Globus pallidus (tissue), 1 donor: ENCODE measurements around the gene SKA3.
"Not testable (repeated sequence)": the region's sequence is repeated elsewhere in the genome, so short reads cannot be mapped to it uniquely, and the experiment has no call there.

ENCODE experiments used
- DNase-seq: peaks from one replicate; pipeline ENCODE4 v3.0.0-alpha.2; 2015; ENCODE audit warnings: low spot score

The SKA3 gene

GRCh38 chr13:21165606-21166005 is 10.7 kb downstream of the SKA3 start:
- not testable (repeated sequence) for DNase-seq

DNA sequence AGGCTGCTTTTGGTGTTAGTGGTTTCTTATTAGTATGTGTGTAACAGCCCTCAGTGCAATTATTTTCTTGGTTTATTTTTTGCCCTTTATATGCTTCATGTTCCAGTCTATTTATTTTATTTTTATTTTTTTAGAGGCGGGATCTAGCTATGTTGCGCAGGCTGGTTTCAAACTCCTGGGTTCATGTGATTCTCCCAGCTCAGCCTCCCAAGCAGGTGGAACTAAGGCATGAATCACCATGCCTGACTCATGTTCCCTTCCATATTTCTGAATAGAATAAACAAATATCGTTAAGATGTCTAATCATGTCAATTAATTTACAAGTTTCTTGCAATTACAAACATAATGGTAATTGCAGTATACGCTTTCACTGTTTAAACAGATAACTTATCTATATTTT is 11.7 kb downstream of the SKA3 start:
- no peak for DNase-seq

DNA sequence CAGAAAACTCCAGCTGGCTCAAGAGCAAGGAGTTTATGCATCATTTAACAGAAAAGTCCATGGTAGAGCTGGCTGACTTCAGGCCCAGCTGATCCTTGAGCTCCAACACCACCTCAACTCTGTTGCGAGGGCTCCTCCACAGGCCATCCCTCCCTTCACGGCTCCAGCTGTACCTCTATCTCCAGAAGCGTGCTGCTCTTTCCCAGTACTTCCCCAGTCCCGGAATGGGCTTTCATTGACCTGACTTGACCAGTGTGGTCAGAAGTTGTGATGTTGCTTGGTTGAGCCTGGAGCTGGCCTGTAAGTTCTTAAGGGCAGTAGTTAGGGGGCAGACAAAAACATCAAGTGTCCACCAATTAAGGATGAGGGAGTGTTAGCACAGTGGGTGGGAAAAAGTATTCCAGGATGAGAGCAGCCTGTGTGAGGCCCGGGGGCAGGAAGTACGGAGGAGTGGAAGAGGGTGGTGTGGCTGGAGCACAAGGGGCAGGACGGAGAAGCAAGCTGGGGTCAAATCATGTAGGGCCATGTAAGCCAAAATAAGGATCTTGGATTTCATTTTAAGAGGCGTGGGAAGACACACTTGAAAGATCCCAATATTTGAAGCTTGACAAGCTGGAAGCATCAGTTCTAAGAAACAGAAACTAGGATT is 24.0 kb downstream of the SKA3 start:
- no peak for DNase-seq

- no peak for DNase-seq
Measured at GRCh38 chr13:21150013-21150412, 26.3 kb downstream of the SKA3 start.

GRCh38 chr13:21149568-21149967 is 26.8 kb downstream of the SKA3 start:
- DNase-seq: no peak

- no peak for DNase-seq
Measured at GRCh38 chr13:21148557-21149258, 27.6 kb downstream of the SKA3 start.

GRCh38 chr13:21147827-21148226 is 28.5 kb downstream of the SKA3 start:
- DNase-seq: no peak

GRCh38 chr13:21142766-21143165 is 33.6 kb downstream of the SKA3 start:
- no peak for DNase-seq

DNA sequence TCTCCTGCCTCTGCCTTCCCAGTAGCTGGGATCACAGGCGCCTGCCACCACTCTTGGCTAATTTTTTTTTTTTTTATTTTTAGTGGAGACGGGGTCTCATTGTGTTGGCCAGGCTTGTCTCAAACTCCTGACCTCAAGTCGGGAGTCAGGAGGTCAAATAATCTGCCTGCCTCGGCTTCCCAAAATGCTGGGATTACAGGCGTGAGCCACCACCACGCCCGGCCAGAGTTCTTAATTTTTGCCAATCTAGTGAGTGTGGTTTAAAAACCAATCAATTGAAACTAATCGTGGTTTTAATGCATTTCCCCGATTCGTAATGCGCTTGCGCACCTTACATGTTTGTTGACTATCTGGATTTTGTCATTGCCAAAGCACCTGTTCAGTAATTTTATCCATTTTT is 37.0 kb downstream of the SKA3 start:
- no peak for DNase-seq

- DNase-seq: no peak
Measured at GRCh38 chr13:21138561-21138960, 37.8 kb downstream of the SKA3 start.

DNA sequence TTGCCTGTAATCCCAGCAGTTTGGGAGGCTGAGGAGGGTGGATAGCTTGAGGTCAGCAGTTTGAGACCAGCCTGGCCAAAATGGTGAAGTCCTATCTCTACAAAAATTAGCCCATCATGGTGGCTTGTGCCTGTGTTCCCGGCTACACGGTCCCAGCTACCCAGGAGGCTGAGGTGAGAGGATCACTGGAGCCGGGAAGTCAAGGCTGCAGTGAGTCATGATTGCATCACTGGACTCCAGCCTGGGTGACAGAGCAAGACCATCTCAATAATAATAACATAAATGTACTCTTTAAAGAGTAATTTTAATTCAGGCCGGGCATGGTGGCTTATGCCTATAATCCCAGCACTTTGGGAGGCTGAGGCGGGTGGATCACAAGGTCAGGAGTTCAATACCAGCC is 38.7 kb downstream of the SKA3 start:
- no peak for DNase-seq

- DNase-seq: not testable (repeated sequence)
Measured at GRCh38 chr13:21135833-21136232, 40.5 kb downstream of the SKA3 start.

DNA sequence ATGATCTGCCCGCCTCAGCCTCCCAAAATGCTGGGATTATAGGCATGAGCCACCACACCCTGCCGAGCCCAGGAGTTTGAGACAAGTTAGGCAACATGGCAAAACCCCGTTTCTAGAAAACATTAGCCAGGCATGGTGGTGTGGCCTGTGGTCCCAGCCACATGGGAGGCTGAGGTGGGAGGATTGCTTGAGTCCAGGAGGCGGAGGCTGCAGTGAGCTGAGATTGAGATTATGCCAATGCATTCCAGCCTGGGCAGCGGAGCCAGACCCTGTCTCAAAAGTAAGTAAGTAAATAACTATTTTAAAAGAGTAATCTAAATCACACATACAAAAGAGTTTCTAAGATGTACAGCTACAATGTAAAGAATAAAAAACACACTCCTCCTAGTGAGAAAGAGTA is 41.9 kb downstream of the SKA3 start:
- no peak for DNase-seq

GRCh38 chr13:21133077-21133476 is 43.3 kb downstream of the SKA3 start:
- no peak for DNase-seq

GRCh38 chr13:21130116-21130515 is 46.2 kb downstream of the SKA3 start:
- no peak for DNase-seq

DNA sequence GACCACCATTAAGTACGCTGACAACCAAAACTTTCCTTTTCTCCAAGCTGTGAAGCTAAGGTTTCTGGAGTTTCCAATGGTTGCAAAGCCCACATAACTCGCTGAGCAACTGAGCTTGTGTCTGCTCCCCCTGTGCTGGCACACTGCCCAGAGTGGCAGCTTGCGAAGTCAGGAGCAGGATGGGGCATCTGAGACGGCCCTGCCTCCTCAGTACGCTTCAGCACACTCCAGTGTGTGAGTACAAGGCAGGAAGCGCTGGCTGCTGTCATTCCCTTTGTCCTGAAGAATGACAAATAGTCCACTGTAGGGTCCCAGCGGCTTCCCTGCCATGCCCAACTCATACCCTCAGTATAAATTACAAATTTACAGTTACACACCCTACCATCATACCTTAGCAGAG is 51.5 kb downstream of the SKA3 start:
- no peak for DNase-seq

DNA sequence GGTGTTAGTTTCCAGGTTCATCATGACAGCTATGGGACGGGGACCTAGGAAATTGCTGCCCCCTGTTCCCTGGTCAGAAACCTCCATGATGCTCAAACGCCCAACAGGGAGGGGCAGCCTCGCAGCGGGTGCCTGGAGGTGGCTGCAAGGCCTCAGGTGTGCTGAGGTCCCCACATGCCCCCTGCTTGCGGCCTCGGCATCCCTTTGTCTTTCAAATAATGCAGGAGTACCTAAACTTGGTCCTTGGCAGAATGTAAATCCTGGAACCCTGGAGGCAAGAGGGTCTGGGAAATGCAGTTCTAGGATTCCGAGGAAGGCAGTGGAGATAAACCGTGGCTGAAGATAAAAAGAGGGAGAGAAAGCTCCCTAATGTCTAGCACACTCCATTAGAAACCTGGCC is 52.4 kb downstream of the SKA3 start:
- no peak for DNase-seq

DNA sequence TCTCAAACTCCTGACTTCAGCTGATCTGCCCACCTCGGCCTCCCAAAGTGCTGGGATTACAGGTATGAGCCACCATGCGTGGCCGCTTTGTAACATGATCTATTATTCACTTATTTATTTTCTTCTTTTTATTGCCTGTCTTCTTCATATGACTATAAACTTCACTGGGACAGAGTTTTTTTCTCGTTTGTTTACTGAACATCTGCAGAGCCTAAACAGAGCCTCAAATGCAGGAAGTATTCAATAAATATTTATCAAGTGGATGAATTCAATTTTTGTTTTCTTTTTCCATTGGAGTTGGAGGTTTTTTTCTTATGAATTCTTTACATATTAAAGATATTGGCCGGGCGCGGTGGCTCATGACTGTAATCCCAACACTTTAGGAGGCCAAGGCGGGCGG is 54.7 kb downstream of the SKA3 start:
- no peak for DNase-seq

GRCh38 chr13:21120191-21120590 is 56.2 kb downstream of the SKA3 start:
- no peak for DNase-seq

- no peak for DNase-seq
Measured at GRCh38 chr13:21119526-21119925, 56.8 kb downstream of the SKA3 start.

DNA sequence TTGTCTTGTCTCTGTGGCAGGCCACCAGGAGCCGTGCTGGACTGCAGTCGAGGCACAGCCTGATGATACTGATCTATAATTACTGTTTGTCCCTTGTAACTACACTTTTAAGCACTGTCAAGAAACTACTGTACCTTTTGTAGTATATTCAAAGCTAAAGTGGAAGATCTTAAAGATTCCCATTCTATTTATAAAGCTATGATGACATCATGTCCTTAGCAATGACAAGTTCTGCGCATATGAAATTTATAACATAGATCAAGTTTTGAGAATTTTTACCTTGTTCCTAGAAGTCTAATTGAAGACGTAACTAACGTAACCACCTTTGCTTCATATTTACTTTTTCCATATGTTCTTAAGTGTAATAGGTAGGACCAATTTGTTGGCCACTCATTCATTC is 58.2 kb downstream of the SKA3 start:
- DNase-seq: no peak

DNA sequence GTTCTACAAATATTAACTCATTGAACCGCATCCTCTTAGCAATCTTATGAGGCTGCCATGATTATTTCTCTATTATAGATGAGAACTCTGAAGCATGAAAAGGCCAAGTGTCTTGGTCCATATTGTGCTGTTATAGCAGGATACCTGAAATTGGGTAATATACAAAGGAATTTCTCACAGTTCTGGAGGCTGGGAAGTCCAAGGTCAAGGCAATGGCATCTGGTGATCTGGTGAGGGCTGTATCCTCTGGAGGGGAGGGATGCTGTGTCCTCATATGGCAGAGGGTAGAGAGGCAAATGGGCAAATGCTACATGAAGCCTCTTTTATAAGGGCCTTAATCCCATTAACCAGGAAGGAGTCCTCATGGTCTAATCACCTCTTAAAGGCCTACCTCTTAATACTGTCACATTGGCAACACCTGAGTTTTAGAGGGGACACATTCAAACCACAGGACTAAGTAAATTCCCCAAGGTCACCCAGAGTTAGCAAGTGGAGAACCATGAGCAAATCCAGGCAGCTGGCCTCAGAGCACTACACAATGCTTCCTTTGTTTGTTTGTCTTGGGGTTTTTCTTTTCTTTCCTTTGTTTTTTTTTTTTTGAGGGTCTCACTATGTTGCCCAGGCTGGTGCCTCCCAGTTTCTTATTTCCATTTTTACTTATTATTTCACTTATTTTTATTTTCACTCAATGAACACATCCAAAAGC is 59.1 kb downstream of the SKA3 start:
- DNase-seq: no peak

DNA sequence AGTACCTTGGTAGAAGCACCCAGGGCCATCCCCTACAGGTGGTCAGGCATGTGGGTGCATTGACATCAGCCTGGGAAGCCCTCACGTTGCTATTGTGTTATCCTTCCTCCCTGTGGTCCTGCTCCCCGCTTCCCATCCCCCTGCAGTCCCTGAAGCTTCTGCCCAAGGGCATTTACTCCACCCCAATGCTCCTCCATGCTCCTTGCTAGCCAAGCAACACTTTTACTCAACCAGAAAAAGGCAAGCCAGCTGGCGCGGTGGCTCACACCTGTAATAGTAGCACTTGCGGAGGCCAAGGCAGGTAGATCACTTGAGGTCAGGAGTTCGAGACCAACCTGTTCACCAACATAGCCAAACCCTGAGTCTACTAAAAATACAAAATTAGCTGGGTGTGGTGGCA is 60.2 kb downstream of the SKA3 start:
- no peak for DNase-seq
